GM06990 (cell line): ENCODE data around the gene QPRT.
"Not testable (repeated sequence)": the region's sequence is repeated elsewhere in the genome, so short reads cannot be mapped to it uniquely, and the experiment has no call there.

Experiments used
- DNase-seq: peaks from one replicate; pipeline ENCODE4 v3.0.0-alpha.2; 2011; ENCODE audit not compliant: insufficient read length; ENCODE audit errors: extremely low read depth
- H3K27me3 ChIP-seq: replicated peaks from 2 replicates; pipeline ENCODE4 v1.6.0; 2011; ENCODE audit warnings: low read length; ENCODE audit not compliant: control insufficient read depth, insufficient read depth
- H3K36me3 ChIP-seq: 2 replicates; pipeline ENCODE4 v1.5.1; 2011; ENCODE audit warnings: low read length; ENCODE audit not compliant: control insufficient read depth, insufficient read depth
- H3K4me3 ChIP-seq: replicated peaks from 2 replicates; pipeline ENCODE4 v1.5.1; 2011; ENCODE audit warnings: low read depth, mild to moderate bottlenecking, control low read depth, low read length
- TF ChIP-seq, protein P1 (sequence below): IDR thresholded peaks from 2 replicates; pipeline ENCODE4 v1.5.1; 2011; ENCODE audit warnings: low read length, control low read depth, mild to moderate bottlenecking, inconsistent platforms; ENCODE audit not compliant: insufficient read depth, poor library complexity, severe bottlenecking

The QPRT gene

DNA sequence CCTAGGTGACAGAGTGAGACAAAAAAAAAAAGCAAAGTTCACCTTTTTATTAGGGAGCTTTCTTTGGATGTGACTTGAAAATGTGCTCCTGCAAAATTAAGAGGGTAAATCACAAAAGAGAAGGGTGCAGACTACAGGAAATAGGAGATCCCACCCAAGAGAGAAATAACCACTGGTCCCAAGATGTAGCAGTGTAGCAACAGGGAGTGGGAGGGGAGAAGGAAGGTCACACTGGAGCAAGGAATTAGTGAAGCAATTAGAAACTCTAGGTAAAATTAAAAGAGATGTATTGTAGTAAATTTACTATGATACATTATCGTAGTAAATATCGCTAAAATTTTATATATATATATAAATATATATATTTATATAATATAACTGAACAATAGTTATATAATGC, 28.2 kb upstream of the QPRT start:
- TF ChIP-seq, protein P1, sequence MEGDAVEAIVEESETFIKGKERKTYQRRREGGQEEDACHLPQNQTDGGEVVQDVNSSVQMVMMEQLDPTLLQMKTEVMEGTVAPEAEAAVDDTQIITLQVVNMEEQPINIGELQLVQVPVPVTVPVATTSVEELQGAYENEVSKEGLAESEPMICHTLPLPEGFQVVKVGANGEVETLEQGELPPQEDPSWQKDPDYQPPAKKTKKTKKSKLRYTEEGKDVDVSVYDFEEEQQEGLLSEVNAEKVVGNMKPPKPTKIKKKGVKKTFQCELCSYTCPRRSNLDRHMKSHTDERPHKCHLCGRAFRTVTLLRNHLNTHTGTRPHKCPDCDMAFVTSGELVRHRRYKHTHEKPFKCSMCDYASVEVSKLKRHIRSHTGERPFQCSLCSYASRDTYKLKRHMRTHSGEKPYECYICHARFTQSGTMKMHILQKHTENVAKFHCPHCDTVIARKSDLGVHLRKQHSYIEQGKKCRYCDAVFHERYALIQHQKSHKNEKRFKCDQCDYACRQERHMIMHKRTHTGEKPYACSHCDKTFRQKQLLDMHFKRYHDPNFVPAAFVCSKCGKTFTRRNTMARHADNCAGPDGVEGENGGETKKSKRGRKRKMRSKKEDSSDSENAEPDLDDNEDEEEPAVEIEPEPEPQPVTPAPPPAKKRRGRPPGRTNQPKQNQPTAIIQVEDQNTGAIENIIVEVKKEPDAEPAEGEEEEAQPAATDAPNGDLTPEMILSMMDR, result no peak
- H3K27me3 ChIP-seq, result no peaks in the 10 kb centered on the region

DNA sequence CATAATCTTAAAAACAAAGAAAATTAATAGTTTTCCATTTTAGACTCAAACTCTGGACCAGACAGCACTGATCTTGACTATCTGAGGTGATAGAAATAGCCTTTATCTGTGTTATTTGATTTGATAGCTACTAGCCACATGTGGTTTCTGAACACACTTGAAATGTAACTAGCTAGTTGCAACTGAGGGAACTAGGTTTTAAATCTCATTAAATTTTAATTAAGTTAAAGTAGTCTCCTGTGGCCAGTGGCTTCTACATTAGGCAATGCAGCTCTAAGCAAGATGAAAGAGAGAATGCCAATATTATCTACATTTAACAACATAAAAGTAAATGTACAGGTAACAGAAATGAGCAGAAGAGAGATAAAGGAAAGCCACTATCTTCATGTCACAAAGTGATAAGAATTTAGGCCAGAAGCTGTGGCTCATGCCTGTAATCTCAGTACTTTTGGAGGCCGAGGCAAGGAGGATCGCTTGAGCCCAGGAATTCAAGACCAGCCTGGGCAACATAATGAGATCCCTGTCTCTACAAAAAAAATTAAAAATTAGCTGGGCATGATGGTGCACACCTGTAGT, 27.1 kb upstream of the QPRT start:
- TF ChIP-seq, protein P1, result no peak
- DNase-seq, result no peak

More for the DNA sequence above, 28.2 kb upstream of the QPRT start:
- Histone ChIP-seq H3K4me3 (no peak overlapping the region), H3K36me3 (no peaks in the 10 kb centered on the region)
- DNase-seq, result no peak

GRCh38 chr16:29653471-29653870, 25.5 kb upstream of the QPRT start:
- Histone ChIP-seq H3K27me3 (no peaks in the 10 kb centered on the region), H3K4me3 (no peak overlapping the region), H3K36me3 (no peaks in the 10 kb centered on the region)
- peak; percentile 56 for DNase-seq
- TF ChIP-seq, protein P1, result no peak

More for the DNA sequence above, 27.1 kb upstream of the QPRT start:
- H3K36me3 ChIP-seq, result no peaks in the 10 kb centered on the region
- H3K4me3 ChIP-seq, result no peak overlapping the region
- no peaks in the 10 kb centered on the region for H3K27me3 ChIP-seq

DNA sequence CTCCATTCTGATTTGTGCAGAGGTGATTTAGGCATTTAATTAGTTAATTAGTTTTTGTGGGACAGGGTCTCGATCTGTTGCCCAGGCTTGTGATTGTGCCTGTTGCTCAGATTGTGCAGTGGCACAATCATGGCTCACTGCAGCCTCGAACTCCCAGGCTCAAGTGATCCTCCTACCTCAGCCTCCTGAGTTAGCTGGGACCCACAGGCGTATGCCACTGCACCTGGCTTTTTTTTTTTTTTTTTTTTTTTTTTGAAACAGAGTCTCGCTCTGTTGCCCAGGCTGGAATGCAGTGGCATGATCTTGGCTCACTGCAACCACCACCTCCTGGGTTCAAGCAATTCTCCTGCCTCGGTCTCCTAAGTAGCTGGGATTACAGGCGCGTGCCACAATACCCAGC, 25.1 kb upstream of the QPRT start:
- H3K36me3 ChIP-seq, DNase-seq, H3K4me3 ChIP-seq, H3K27me3 ChIP-seq: not testable (repeated sequence)

- TF ChIP-seq, protein P1, result no peak
- no peak for DNase-seq
- Histone ChIP-seq H3K4me3 (no peak overlapping the region), H3K36me3 (no peaks in the 10 kb centered on the region), H3K27me3 (no peaks in the 10 kb centered on the region)
These were observed 22.1 kb upstream of the QPRT start for GRCh38 chr16:29656688-29657523.

DNA sequence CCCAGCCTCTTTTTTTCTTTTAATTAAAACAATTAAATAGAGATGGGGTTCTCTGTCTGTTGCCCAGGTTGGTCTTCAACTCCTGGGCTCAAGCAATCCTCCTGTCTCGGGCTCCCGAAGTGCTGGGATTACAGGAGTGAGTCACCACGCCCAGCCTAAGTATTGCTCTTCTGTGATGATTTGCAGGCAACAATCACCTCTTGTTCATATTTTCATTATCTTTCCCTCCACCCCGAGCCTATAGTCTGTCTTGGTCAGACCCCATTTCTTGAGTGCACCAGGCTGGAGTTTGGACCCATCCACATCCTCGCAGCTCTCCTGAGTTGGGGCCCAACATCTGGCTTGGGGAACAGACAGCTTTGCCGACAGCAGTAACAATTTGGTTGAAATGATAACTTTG, 20.3 kb upstream of the QPRT start:
- no peak for DNase-seq
- no peaks in the 10 kb centered on the region for H3K36me3 ChIP-seq
- H3K4me3 ChIP-seq, result no peak overlapping the region
- TF ChIP-seq, protein P1, result no peak
- H3K27me3 ChIP-seq, result no peaks in the 10 kb centered on the region
